ENCODE data around the gene MST1R. TPM values are rescaled to one million over a fixed set of nuclear protein-coding genes. Genes with fewer than 3 reads are reported as not detected.

Gene MST1R
- total RNA-seq, 1 donor from 2014 or later = 1.1 TPM

DNA sequence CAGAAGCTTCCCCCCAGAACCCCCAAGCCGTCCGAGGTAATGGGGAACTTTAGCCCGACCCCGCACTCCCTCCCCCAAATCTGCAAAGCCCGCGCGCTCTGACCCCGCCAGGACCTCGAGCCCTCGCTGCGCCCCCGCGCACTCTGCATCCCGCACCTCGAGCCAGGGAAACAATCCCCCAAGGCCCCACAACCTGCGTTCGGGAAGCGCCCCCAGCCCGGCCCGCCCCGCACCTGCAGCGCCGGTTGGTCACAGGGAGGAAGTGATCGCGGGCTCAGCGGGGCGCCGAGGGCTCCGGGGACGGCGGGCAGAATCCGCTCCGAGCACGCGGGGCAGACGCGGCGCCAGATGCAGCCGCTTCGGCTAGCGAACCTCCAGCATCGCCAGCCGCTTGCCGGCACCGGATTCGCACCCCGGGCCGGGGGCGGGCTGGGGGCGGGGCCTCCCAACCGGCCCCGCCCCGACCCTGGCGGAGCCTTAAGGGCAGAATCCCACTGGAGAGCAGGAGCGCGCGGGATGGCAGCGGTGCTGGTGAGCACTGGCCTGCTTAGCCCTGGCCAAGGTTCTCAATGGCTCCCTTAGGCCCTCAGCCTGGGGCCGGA is 34.0 kb downstream of the MST1R start, which contains the start of gene CAMKV:
CAMKV (minus strand) TSS at position 382 of the 602 bp plus-strand sequence. CDS start 7,518 bp downstream, outside the sequence.
- Mint-ChIP-seq H3K27me3 (ENCODE audit: unreplicated experiment) (peaks cover 41% of the 10 kb centered on the region), H3K4me3 (ENCODE audit: unreplicated experiment) (no peak within 1 kb of the TSS), H3K36me3 (ENCODE audit: unreplicated experiment) (no peaks in the 10 kb centered on the region), H3K9me3 (ENCODE audit: unreplicated experiment) (no peaks in the 10 kb centered on the region), H3K4me1 (ENCODE audit: unreplicated experiment) (no peaks in the 10 kb centered on the region), H3K27ac (ENCODE audit: unreplicated experiment) (no peak within 1 kb of the TSS)
- DNase-seq (ENCODE audit: extremely low spot score, unreplicated experiment) = no peak
- TF ChIP-seq, protein P1, sequence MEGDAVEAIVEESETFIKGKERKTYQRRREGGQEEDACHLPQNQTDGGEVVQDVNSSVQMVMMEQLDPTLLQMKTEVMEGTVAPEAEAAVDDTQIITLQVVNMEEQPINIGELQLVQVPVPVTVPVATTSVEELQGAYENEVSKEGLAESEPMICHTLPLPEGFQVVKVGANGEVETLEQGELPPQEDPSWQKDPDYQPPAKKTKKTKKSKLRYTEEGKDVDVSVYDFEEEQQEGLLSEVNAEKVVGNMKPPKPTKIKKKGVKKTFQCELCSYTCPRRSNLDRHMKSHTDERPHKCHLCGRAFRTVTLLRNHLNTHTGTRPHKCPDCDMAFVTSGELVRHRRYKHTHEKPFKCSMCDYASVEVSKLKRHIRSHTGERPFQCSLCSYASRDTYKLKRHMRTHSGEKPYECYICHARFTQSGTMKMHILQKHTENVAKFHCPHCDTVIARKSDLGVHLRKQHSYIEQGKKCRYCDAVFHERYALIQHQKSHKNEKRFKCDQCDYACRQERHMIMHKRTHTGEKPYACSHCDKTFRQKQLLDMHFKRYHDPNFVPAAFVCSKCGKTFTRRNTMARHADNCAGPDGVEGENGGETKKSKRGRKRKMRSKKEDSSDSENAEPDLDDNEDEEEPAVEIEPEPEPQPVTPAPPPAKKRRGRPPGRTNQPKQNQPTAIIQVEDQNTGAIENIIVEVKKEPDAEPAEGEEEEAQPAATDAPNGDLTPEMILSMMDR (IDR thresholded peaks at IDR 0.05) = no peak

DNA sequence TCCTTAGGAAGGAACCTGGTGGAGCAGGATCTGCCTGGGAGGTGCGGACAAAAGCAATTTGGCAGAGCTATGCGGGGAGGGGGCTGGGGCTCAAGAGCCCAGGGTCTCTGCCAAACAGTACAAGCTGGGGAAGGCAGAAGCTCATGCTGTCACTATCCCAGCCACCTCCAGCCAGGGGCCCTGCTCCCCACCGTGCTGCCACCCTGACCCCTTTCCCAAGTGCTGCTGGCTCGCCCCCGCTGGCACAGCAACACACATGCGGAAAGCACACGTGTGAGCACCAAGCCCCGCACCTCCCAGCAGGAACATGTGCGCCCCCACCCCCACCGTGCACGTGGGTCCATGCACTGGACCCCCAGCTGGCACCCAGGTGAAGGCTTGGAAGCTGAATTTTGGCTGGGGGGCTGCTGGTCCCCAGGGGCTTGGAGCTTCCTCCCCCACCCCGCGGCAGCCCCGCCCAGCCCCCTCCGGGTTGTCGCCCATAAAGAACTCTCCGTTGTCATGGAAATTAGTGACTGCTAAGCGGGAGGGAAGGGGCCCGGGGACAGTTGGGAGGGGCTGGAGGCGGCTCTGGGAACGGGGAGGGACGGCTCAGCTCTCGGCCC is 34.7 kb downstream of the MST1R start:
- peaks cover 44% of the 10 kb centered on the region for H3K27me3 Mint-ChIP-seq (ENCODE audit: unreplicated experiment)
- no peaks in the 10 kb centered on the region for H3K36me3 Mint-ChIP-seq (ENCODE audit: unreplicated experiment)

DNA sequence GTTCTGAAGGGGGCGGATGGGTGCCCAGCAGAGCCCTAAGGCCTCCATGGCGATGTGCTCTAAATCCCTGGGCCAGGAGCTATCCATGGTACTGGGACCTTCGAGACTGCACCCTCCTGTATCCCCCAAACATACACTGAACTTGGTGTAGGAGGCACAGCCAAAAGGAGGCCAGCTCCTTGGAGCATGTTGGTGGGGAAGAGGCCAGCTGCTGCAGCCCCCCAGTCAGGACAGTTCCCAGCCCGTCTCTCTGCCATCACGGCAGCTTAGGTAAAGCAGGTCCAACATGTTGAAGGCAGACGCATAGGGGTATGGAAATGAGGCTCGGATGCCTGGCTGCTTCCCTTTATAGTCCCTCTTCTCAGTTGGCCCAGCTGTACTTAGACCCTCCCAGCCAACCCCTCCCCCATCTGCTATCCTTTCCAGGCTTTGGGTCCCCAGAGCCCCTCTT is 35.8 kb downstream of the MST1R start:
- H3K36me3 Mint-ChIP-seq (ENCODE audit: unreplicated experiment) = no peaks in the 10 kb centered on the region
- DNase-seq (ENCODE audit: extremely low spot score, unreplicated experiment) = no peak
- peaks cover 54% of the 10 kb centered on the region for H3K27me3 Mint-ChIP-seq (ENCODE audit: unreplicated experiment)
- no peaks in the 10 kb centered on the region for H3K9me3 Mint-ChIP-seq (ENCODE audit: unreplicated experiment)
- no peaks in the 10 kb centered on the region for H3K4me1 Mint-ChIP-seq (ENCODE audit: unreplicated experiment)
- H3K4me3 Mint-ChIP-seq (ENCODE audit: unreplicated experiment) = no peak overlapping the region
- TF ChIP-seq, protein P1 (IDR thresholded peaks at IDR 0.05) = no peak
- no peak overlapping the region for H3K27ac Mint-ChIP-seq (ENCODE audit: unreplicated experiment)

More for the DNA sequence above, 34.7 kb downstream of the MST1R start:
- Mint-ChIP-seq H3K27ac (ENCODE audit: unreplicated experiment) (no peak overlapping the region), H3K4me3 (ENCODE audit: unreplicated experiment) (no peak overlapping the region), H3K9me3 (ENCODE audit: unreplicated experiment) (no peaks in the 10 kb centered on the region), H3K4me1 (ENCODE audit: unreplicated experiment) (no peaks in the 10 kb centered on the region)
- TF ChIP-seq, protein P1 (IDR thresholded peaks at IDR 0.05) = no peak
- no peak for DNase-seq (ENCODE audit: extremely low spot score, unreplicated experiment)

DNA sequence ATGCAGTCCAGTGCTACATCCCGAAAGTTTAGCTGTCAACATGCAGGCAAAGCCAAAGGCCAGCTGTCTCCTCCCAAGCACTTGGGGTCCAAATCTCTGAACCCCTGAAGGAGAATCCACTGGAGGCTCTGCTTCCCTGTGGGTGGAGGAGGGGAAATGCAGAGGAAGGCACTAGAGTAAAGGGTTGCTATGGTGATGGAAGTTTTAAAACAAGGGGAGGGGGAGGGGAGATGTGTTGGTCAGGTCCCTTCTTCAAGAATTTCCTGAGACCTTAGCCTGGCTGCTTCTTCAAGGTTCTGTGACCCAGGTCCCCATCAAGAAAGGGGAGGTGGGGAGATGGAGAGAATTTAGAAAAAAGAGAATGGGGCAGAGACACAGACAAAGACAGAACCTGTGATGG is 36.3 kb downstream of the MST1R start:
- TF ChIP-seq, protein P1 (IDR thresholded peaks at IDR 0.05) = no peak
- no peaks in the 10 kb centered on the region for H3K4me1 Mint-ChIP-seq (ENCODE audit: unreplicated experiment)
- H3K9me3 Mint-ChIP-seq (ENCODE audit: unreplicated experiment) = no peaks in the 10 kb centered on the region
- peaks cover 55% of the 10 kb centered on the region for H3K27me3 Mint-ChIP-seq (ENCODE audit: unreplicated experiment)
- no peak overlapping the region for H3K27ac Mint-ChIP-seq (ENCODE audit: unreplicated experiment)
- no peaks in the 10 kb centered on the region for H3K36me3 Mint-ChIP-seq (ENCODE audit: unreplicated experiment)
- DNase-seq (ENCODE audit: extremely low spot score, unreplicated experiment) = no peak
- no peak overlapping the region for H3K4me3 Mint-ChIP-seq (ENCODE audit: unreplicated experiment)

DNA sequence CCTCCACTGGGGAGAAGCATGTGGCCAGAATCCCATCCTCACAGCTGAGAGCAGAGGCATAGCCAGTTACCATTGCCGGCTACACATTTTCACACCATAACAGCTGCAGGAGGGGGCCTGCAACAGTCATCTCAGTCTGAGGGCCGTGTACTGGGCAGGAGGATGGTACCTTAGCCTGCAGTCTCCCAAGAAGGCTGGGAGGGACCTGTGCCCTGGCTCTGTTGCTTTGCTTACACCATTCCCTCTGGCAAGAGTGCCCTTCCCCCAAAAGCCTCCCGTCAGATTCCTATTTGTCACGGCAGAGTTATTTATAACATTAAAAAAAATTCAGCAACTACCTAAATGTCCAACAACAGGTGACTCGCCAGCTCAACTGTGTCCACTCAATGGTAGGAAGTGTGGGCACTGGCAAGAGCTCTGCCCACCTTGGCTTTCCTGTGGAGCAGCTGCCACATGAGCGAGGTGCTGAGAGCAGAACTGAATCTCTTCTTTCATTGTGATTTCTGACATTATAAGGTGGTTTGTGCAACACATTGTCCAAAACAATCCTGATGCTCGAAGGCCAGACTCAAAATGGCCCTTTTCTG is 38.4 kb downstream of the MST1R start:
- no peak overlapping the region for H3K4me3 Mint-ChIP-seq (ENCODE audit: unreplicated experiment)
- no peak overlapping the region for H3K27ac Mint-ChIP-seq (ENCODE audit: unreplicated experiment)
- no peaks in the 10 kb centered on the region for H3K36me3 Mint-ChIP-seq (ENCODE audit: unreplicated experiment)
- H3K4me1 Mint-ChIP-seq (ENCODE audit: unreplicated experiment) = no peaks in the 10 kb centered on the region
- no peak for DNase-seq (ENCODE audit: extremely low spot score, unreplicated experiment)
- H3K27me3 Mint-ChIP-seq (ENCODE audit: unreplicated experiment) = peaks cover 48% of the 10 kb centered on the region
- TF ChIP-seq, protein P1 (IDR thresholded peaks at IDR 0.05) = no peak
- H3K9me3 Mint-ChIP-seq (ENCODE audit: unreplicated experiment) = no peaks in the 10 kb centered on the region

Data from osteocyte (in vitro differentiated cells).